Islet precursor cell (in vitro differentiated cells): ENCODE results near the gene ADAT1.

Experiments used
- DNase-seq: peaks from one replicate; pipeline ENCODE4 v3.0.0-alpha.2; 2018

The ADAT1 gene, protein sequence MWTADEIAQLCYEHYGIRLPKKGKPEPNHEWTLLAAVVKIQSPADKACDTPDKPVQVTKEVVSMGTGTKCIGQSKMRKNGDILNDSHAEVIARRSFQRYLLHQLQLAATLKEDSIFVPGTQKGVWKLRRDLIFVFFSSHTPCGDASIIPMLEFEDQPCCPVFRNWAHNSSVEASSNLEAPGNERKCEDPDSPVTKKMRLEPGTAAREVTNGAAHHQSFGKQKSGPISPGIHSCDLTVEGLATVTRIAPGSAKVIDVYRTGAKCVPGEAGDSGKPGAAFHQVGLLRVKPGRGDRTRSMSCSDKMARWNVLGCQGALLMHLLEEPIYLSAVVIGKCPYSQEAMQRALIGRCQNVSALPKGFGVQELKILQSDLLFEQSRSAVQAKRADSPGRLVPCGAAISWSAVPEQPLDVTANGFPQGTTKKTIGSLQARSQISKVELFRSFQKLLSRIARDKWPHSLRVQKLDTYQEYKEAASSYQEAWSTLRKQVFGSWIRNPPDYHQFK

DNA sequence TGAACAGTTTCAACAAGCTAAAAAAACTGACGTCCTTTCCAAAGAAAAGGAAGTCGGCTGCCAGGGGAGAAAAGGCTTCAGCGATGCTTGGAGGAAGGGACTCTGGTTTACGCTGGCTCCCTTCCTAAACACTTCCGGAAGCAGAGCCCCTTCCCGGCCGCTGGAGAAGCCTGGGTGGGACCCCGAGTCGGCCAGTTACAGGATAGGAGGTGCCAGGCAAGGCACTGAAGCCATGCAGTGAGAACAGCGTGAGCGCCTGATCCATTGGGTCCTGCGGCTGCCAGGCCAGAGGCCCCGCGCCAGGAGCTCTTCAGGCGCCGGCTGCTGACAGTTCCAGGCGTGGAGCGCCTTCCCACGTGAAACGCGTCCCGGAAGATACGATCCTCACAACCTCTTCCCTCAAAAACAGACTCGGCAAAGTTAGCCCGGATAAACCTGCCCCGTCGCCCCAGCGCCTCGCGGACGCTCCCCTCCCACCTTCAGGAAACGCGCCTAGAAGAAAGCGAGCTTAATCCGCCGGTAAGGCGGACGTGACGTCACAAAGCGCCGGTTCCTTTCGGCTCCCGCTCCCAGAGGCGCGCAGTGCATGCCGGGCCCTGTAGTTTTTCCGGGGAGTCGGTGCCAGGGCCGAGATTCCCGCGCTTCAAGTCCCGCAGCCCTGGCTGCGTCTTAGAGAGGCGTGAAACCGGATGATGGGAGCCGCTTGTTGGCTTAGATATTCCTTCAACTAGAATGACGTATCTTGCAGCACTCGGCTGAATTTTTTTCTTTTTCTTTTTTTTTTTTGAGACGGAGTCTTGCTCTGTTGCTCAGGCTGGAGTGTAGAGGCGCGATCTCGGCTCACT is at the start of gene ADAT1:
ADAT1 (minus strand) TSS at position 521 of the 845 bp plus-strand sequence. CDS start 2,482 bp downstream, outside the sequence.
- DNase-seq, result peak; percentile 99

DNA sequence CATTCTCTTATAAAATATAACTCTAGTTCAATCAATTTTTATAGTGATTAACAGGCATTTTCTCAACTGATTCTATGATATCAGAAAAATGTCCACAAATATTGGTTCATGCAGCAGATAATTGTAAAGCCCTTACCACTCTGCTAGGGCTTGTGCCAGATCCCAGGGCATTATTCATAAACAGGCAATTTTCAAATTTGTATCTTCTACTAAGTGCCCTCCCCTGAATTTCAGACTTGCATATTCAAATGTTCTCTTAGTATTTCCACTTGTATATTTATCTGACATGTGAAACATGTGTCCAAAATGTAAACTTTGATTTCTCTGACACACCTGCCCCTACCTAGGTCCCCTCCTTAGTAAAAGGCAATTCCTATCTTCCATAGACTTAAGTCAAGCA is 44.4 kb upstream of the ADAT1 start:
- no peak for DNase-seq

DNA sequence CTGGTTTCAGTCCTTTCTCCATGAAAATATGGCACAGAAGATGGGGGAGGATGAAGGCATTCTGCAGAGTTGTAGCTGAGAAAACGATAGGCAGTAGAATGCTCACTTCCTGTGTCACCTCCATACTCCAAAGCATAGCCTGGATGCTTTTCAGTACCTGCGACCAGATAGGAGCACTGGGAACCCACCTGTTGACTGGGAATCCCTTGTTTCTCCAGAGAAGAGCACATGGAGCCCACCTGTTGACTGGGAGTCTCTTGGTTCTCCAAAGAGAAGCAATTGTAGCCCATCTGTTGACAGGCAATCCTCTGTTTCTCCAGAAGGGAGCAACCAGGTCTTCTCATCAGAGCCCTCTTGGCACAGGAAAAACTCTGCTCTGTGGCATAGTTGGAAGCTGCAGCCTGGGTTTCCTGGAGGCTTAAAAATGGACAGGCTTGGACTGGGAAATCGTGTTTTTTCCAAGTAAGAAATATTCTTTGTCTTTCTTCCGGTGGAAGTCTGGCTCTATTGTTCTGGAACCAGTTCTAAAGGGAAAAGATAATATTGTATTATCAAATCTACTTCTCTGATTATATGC is 37.7 kb upstream of the ADAT1 start:
- DNase-seq, result no peak

DNA sequence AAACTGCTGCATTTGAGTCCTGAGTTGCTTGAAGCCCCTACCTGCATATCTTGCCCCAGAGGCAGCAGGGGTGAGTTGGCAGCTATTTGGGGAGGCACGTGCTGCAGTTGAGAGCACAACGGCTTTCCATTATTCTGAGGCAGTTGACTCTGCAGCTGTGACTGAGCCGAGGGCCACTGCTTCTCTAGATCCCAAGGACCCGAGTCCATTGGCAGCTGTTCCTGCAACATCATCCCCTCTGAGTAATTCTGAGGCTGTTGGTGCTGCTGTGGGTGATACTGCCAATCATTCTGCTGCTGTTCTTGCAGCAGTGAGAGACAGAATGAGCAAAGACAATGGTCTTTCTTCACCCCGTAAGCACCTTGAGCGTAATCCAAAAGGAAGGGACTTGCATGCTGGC is 37.2 kb upstream of the ADAT1 start:
- no peak for DNase-seq

DNA sequence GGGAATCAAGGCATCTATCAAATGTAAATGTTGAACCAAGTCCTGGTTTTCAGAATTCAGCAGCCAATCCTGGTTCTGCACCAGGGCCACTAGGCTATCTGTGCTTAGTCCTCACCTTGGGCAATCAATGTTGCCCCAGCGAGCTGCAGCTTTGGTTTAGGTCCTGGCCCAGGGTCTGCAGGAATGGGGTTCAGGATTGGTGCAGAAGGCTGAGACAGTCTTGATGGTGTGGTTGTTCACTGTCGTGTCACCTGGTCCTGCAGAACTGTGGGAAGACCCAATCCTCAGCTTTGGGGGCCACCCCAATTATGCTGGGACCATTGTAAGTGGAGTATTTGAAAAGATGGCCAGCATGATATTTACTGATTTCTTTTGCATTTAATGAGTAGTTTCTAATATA is 35.1 kb upstream of the ADAT1 start:
- DNase-seq, result no peak

DNA sequence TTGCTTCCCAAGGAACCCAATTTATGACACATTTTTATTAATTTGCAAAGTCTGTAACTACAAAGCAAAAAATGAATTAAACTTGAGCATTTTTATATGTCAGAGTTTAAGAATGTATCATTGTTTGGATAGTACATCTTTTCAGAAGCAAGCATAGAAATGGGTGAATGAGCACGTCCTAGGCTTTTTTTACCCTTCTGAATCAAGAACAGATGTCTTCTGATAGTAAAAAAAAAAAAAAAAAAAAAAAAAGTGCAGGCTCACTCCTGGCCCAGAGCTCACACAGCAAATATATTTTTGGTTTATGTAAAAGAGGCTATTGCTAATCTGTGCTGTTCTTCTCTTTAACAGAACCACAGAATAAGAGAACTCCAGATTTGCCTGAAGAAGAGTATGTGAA is 30.8 kb upstream of the ADAT1 start:
- DNase-seq, result no peak

DNA sequence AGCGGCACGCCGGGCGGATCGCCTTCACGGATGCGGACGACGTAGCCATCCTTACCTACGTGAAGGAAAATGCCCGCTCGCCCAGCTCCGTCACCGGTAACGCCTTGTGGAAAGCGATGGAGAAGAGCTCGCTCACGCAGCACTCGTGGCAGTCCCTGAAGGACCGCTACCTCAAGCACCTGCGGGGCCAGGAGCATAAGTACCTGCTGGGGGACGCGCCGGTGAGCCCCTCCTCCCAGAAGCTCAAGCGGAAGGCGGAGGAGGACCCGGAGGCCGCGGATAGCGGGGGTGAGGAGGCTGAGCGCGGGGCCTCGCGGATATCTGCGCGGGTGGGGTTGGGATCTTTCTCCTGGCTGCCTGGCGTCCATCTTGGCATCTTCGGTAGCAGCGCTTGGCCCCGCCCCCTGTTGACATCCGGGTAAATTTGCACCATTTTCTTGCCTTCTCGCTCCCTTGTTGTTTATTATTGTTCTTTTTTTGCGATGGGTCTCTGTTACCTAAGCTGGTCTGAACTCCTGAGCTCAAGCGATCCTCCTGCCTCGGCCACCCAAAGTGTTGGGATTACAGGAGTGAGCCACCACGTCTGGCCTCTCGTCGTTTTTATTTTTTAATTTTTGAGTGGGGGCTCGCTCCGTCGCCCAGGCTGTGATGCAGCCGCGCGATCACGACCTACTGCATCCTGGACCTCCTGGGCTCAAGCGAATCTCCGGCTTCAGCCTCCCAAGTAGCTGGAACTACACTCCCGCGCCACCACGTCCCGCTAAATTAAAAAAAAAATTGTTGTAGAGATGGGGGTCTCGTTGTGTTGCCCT is 25.4 kb upstream of the ADAT1 start:
- peak; percentile 88 for DNase-seq

DNA sequence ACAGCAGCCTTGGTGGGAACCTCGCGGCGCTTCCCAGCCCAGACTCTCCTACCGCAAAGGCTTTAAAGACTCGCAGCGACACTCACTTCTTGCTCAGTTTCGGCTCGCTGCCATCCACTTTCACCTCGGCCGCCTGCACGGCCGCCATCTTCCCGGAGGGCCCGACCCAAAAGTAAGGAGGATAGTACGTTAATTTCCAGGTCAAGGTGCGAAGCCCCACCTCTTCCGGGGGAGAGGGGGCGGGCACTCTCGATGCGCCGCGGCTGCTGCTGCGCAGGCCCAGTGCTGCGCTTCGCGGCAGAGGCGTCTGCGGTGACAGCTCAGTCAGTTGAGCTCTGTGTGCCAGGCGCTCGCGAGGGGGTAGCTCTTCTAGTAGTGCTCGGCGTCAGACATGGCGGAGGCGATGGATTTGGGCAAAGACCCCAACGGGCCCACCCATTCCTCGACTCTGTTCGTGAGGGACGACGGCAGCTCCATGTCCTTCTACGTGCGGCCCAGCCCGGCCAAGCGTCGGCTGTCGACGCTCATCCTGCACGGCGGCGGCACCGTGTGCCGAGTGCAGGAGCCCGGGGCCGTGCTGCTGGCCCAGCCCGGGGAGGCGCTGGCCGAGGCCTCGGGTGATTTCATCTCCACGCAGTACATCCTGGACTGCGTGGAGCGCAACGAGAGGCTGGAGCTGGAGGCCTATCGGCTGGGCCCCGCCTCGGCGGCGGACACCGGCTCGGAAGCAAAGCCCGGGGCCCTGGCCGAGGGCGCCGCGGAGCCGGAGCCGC is 24.6 kb upstream of the ADAT1 start, which contains the start of the genes KARS1 and TERF2IP:
KARS1 (minus strand) TSS at position 174 of the 773 bp plus-strand sequence; CDS start at position 148, 26 bp downstream.
TERF2IP (plus strand) TSS at position 282 of the 773 bp plus-strand sequence; CDS start at position 392, 110 bp downstream.
- peak; percentile 97 for DNase-seq

DNA sequence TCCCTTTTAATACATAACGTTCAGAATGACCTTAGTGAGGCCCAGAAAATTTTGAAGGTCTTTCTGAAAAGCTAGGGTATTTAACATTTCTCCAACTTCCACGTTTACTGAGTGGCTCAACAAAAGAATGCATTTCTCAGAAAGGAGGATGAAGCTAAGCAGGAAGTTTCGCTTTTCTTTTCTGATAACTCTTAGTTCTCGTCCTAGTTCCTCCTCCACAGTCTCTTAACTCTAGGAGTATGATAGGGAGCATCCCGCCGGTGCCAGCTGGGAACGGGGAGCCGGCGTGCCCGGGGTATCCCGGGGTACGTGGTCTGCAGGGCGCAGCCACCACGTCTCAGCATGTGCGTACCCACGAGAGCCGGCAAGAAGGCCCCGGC is 24.0 kb upstream of the ADAT1 start:
- DNase-seq, result no peak

DNA sequence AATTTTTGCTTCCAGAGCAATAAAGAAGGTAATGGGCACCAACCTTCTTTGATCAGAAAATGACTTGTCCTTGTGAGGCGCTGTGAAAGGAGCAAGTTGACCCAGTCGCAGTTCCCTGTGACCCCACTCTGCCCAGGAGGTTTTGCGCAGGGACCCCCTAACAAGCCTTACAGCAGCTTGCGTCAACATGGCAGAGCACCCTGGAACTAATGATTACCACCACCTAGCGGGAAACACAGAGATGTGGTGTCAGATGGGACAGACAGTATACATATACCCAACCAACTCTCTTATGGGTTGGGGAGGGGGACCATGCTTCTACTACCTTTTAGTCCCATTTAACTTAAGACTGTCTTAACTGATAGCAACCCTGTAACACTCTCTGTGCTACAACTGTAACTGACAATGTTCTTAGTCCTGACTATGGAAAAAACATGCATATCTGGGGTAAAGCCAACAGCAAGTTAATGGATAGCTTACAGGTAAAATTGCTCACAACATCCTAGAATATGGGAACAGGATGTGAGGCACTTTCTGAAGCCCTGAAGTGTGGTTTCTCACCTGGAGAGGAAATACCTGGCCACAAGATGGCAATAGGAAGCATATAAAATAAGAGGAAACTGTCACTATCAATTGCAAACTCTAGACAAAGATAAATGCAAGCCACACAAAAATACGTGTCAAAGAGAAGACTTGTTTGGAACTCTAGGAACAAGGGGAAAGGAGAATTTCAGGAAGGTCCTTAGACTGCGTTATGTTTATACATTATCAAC is 21.3 kb upstream of the ADAT1 start:
- DNase-seq, result no peak

DNA sequence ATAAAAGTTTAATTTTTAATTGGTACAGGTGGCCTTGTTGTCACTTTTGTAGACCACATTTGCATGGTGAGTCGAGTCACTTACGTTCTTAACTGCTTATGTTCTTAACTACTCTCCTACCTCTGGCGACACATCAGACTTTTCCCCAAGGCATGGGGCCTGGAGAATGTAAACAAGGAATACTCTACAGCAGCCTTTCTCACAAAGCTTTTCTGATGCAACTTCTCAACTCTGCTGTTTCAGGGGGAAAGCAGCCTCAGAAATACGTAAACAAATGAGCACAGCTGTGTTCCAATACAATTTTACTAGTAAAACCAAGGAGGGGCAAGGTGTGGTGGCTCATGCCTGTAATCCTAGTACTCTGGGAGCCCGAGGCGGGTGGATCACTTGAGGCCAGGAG is 17.5 kb upstream of the ADAT1 start:
- DNase-seq, result no peak

DNA sequence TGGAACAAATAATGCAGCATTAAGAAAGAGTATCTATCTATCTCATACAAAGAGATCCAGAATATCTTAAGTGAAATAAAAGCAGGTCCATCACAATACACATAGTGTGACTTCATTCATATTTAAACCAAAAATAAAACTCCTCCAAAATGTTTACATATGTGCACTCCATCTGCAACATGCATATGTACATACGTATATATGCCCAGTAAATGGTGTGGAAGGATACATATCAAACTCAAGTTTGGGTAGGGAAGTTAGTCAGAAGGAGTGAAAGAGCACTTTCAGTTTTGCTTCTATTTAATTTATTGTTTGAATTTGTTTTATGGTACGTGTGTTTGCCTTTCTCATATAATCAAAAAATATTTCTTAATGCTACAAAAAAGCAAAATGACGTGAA is 12.0 kb upstream of the ADAT1 start:
- no peak for DNase-seq

DNA sequence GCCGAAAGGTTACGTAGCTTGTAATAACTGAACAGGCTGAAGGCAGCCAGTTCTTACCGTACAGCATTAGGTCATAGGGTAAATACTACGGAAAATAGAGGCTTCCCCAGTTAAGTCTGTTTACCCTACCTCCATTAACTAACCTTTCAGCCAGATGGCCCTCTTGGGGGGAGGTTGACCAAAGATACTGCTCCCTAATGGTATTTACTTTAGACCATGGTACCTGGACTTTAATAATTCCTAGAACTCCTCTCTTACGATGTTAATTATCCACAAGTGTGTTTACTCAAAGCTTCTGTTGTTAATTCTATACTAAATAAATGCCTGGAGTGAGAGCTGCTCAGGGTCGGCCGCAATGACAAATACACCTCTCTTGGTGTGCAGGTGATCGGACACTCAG is 9.8 kb upstream of the ADAT1 start:
- no peak for DNase-seq

DNA sequence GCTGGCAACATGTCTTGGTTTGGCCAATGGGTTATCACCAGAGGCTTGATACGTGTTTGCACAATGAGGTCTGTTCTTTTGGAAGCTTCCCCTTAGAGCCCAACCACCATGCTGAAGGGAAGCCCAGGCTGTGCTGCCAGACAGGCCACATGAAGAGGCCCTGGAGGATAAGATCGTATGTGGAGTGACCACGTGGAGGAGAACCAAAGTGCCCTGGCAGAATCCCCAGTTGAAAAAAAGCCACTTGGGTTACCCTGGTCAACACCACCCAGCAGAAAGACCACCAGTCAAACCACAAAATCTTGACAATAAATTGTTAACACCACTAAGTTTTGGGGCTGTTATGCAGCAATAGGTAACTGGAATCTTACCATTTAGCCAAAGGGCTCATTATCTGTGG is 7.0 kb upstream of the ADAT1 start:
- DNase-seq, result no peak

DNA sequence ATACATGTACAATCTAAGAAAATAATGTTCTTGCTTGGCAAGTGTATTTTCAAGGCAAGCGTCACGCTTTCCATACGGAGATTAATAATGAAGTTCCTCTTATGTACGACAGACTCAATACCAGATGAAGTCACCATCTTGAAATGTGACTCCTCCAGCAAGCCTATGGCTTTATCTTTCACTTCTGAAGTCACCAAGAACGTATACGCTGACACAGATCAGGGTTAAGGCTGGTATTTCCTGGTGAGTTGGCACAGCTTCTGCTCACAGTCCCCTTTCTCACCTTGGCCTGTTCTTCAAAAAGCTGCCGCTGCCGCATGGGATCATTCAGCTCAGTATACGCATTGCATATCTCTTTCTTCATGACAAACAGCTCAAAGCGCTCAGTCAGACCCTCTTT is 6.1 kb upstream of the ADAT1 start:
- DNase-seq, result no peak

DNA sequence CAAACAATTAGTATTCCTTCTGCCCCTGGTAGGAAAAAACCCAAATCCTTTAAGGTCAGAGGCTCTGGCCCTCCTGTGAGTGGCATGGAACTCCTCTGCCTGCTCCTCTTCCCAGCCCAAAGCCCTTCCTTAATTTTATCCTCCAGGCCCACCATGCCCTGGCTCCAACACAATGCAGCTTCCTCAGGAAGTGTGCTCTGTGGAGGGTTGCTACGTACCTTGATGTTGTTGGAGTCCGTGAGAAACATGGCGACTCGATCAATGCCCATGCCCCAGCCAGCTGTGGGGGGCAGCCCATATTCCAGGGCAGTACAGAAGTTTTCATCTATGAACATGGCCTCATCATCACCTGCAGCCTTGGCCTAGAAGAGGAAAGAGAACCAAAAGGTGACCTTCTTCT is 5.3 kb upstream of the ADAT1 start:
- no peak for DNase-seq

DNA sequence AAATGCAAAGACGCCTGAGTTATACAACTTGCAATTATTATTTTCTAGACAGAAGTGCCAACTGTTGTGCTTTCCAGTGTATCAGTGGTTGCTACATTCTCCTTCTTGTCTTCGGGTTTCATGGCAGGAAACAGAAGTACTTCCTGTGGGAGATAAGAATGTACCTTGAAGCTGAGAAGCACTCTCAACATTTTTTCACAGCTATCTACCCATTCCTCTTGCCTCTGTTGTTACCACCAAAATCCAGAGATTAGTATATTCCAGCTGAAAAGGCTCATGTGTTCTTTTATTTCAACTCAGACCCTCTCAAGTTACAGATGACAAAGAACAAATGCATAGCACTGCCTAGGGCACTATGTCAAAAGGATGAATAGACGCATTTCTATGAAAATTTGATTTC is 4.8 kb upstream of the ADAT1 start:
- no peak for DNase-seq

DNA sequence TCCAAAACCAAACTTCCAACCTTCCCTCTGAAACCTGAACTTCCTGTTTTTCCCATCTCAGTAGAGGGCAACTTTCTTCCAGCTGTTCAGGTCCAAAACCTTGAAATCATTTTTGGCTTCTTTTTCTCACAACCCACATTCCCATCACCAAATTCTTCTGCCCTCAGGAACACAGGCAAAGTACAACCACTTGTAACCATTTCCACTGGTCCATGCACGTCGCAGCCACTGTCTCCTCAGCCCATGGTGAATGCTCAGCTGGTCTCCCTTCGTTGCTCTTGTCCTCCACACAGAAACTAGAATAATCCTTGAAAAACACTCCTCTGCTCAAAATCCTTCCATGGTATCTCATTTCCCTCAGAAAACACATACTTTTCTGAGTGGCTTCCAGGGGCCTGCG is 3.7 kb upstream of the ADAT1 start:
- no peak for DNase-seq

DNA sequence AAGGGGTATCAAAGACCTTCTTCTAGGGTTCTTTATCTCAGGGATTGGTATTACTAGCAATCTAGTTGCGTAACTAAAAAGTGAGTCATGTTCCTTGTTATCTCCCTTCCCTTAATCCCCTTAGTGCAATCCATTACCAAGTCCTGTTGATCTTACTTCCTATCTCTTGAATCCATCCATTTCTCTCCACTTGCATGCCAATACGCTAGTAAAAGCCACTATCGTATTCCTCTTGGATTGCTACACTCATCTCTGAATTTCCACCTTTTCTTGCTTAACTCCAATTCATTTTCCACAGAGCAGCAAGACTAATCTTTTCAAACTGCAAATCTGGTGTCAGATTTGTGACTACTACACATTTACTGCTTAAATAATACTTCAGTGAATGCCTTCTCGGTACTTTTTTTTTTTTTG is 1.8 kb upstream of the ADAT1 start:
- DNase-seq, result no peak

DNA sequence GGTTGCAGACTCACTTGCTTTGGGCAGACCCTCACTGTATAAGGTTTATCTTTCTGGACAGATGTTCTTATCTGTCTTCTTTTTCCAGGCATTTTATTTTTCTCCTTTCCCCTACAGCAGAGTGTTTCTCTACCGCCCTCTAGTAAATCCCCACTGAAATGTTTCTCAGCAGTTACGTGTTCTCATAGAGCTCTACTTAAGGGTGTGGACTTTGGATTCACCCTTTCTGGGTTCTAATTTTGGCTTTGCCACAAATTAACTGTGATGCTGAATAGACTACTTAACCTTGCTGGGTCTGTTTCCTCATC is 2.0 kb downstream of the ADAT1 start:
- DNase-seq, result no peak
